ENCODE results near the gene TMEM63C. TPM values are rescaled to one million over a fixed set of nuclear protein-coding genes. Genes with fewer than 3 reads are reported as not detected.
A peak's percentile ranks its signal among the peaks of the same experiment; 100 is the strongest.

Gene TMEM63C
- polyA plus RNA-seq, 1 donor from 2014 or later, result 11.1 TPM

DNA sequence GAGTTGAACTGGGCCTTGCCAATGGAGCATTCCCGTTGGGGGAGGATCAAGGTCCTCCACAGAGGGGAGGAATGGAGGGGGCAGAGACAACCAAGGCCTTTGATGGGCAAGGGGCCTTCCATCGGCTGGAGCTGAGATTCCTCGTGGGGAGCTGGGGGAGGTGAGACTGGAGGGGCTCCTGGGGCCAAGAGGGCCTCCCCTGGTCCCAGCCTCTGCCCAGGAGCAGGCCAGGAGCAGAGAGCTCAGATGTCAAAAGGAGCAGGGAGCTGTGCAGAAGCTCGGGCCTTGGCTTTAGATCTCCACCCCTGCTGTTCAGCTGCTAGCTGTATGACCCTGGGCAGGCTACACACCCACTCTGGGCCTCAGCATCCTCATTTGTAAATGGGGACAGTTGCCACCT lies 24.0 kb downstream of the TMEM63C start:
- H3F3A ChIP-seq (ENCODE audit: insufficient read depth, low read length, poor library complexity, severe bottlenecking), result no peaks in the 10 kb centered on the region
- H2AFZ ChIP-seq (ENCODE audit: low read depth, low read length), result no peak overlapping the region
- H3K9me3 ChIP-seq (ENCODE audit: low read length), result no peaks in the 10 kb centered on the region
- H3K4me2 ChIP-seq (ENCODE audit: low read length), result no peak overlapping the region
- H3K4me3 ChIP-seq (ENCODE audit: low read length), result no peak overlapping the region
- no peak overlapping the region for H3K27ac ChIP-seq (ENCODE audit: low read length)
- H3K79me2 ChIP-seq (replicated peaks; ENCODE audit: insufficient read depth, low read length), result no peaks in the 10 kb centered on the region
- no peaks in the 10 kb centered on the region for H3K36me3 ChIP-seq (ENCODE audit: insufficient read depth, low read length)
- no peaks in the 10 kb centered on the region for H3K27me3 ChIP-seq (ENCODE audit: insufficient read depth, low read depth, low read length)
- H3K9ac ChIP-seq (ENCODE audit: low read length), result no peak overlapping the region
- TF ChIP-seq EZH2 (IDR thresholded peaks at IDR 0.05; ENCODE audit: borderline replicate concordance, insufficient read depth, low read length, poor library complexity, severe bottlenecking), result no peak
- TF ChIP-seq, protein P1, sequence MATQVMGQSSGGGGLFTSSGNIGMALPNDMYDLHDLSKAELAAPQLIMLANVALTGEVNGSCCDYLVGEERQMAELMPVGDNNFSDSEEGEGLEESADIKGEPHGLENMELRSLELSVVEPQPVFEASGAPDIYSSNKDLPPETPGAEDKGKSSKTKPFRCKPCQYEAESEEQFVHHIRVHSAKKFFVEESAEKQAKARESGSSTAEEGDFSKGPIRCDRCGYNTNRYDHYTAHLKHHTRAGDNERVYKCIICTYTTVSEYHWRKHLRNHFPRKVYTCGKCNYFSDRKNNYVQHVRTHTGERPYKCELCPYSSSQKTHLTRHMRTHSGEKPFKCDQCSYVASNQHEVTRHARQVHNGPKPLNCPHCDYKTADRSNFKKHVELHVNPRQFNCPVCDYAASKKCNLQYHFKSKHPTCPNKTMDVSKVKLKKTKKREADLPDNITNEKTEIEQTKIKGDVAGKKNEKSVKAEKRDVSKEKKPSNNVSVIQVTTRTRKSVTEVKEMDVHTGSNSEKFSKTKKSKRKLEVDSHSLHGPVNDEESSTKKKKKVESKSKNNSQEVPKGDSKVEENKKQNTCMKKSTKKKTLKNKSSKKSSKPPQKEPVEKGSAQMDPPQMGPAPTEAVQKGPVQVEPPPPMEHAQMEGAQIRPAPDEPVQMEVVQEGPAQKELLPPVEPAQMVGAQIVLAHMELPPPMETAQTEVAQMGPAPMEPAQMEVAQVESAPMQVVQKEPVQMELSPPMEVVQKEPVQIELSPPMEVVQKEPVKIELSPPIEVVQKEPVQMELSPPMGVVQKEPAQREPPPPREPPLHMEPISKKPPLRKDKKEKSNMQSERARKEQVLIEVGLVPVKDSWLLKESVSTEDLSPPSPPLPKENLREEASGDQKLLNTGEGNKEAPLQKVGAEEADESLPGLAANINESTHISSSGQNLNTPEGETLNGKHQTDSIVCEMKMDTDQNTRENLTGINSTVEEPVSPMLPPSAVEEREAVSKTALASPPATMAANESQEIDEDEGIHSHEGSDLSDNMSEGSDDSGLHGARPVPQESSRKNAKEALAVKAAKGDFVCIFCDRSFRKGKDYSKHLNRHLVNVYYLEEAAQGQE (IDR thresholded peaks at IDR 0.05; ENCODE audit: borderline replicate concordance), result no peak
- no peak for TF ChIP-seq SMC3 (conservative IDR thresholded peaks at IDR 0.05; ENCODE audit: poor library complexity)
- TF ChIP-seq, protein P2, sequence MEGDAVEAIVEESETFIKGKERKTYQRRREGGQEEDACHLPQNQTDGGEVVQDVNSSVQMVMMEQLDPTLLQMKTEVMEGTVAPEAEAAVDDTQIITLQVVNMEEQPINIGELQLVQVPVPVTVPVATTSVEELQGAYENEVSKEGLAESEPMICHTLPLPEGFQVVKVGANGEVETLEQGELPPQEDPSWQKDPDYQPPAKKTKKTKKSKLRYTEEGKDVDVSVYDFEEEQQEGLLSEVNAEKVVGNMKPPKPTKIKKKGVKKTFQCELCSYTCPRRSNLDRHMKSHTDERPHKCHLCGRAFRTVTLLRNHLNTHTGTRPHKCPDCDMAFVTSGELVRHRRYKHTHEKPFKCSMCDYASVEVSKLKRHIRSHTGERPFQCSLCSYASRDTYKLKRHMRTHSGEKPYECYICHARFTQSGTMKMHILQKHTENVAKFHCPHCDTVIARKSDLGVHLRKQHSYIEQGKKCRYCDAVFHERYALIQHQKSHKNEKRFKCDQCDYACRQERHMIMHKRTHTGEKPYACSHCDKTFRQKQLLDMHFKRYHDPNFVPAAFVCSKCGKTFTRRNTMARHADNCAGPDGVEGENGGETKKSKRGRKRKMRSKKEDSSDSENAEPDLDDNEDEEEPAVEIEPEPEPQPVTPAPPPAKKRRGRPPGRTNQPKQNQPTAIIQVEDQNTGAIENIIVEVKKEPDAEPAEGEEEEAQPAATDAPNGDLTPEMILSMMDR (IDR thresholded peaks at IDR 0.05; ENCODE audit: poor library complexity, severe bottlenecking), result no peak
- no peak for TF ChIP-seq TAF1 (IDR thresholded peaks at IDR 0.05; ENCODE audit: low read depth)
- TF ChIP-seq MXI1 (conservative IDR thresholded peaks at IDR 0.05; ENCODE audit: poor library complexity, severe bottlenecking), result no peak
- TF ChIP-seq POLR2AphosphoS5 (IDR thresholded peaks at IDR 0.05), result no peak
- TF ChIP-seq EP300 (conservative IDR thresholded peaks at IDR 0.05; ENCODE audit: poor library complexity, severe bottlenecking), result no peak
- TF ChIP-seq RAD21 (conservative IDR thresholded peaks at IDR 0.05), result no peak
- no peaks in the 10 kb centered on the region for H3K9me2 ChIP-seq (ENCODE audit: insufficient read depth, low read length)
- no peaks in the 10 kb centered on the region for H4K20me1 ChIP-seq (ENCODE audit: insufficient read depth)

DNA sequence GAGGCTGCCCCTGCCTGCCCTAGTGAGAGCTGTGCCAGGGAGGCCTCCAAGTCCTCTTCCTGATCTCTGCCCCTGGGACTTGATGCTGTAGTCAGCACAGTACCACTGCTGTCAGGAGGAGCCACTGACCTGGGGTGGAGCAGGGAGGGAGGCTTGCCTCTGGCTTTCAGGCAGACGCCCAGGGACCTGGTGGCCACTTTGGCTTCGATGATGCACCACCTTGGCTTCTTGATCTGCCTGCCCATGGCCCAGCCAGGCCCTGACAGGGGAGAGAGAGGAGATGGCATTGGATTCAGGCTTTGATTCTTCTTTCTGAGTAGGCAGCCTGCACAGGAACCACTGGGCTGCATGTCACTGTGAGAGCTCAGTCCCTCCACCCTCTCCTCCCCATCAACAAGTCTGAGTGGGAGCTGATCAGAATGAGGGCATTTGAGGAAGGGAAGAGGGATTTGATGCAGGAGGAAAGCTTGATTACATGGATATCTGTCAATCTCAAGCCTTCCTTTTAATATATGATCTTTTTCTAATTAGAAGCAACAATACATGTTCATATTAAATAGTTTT lies 24.7 kb downstream of the TMEM63C start:
- TF ChIP-seq TAF1 (IDR thresholded peaks at IDR 0.05; ENCODE audit: low read depth), result no peak
- no peak for TF ChIP-seq SMC3 (conservative IDR thresholded peaks at IDR 0.05; ENCODE audit: poor library complexity)
- TF ChIP-seq EP300 (conservative IDR thresholded peaks at IDR 0.05; ENCODE audit: poor library complexity, severe bottlenecking), result no peak
- TF ChIP-seq, protein P1 (IDR thresholded peaks at IDR 0.05; ENCODE audit: borderline replicate concordance), result no peak
- H3K27ac ChIP-seq (ENCODE audit: low read length), result no peak overlapping the region
- H4K20me1 ChIP-seq (ENCODE audit: insufficient read depth), result no peaks in the 10 kb centered on the region

More for the DNA sequence above, 24.7 kb downstream of the TMEM63C start:
- H3F3A ChIP-seq (ENCODE audit: insufficient read depth, low read length, poor library complexity, severe bottlenecking), result no peaks in the 10 kb centered on the region
- H3K9ac ChIP-seq (ENCODE audit: low read length), result peak overlapping the region; percentile 34
- H3K9me3 ChIP-seq (ENCODE audit: low read length), result no peaks in the 10 kb centered on the region
- H3K9me2 ChIP-seq (ENCODE audit: insufficient read depth, low read length), result no peaks in the 10 kb centered on the region
- no peaks in the 10 kb centered on the region for H3K79me2 ChIP-seq (replicated peaks; ENCODE audit: insufficient read depth, low read length)
- H3K4me3 ChIP-seq (ENCODE audit: low read length), result no peak overlapping the region
- H3K27me3 ChIP-seq (ENCODE audit: insufficient read depth, low read depth, low read length), result no peaks in the 10 kb centered on the region
- no peaks in the 10 kb centered on the region for H3K36me3 ChIP-seq (ENCODE audit: insufficient read depth, low read length)
- H3K4me2 ChIP-seq (ENCODE audit: low read length), result no peak overlapping the region
- no peak overlapping the region for H2AFZ ChIP-seq (ENCODE audit: low read depth, low read length)

Measured in neural cell (in vitro differentiated cells).